LNCAP (cell line): ENCODE measurements around the gene HOXB2.

Experiments used
- TF ChIP-seq, protein P1 (sequence below): fragments of 450-650 bp; IDR thresholded peaks from 2 replicates; pipeline ENCODE4 v1.5.1; 2017; ENCODE audit warnings: mild to moderate bottlenecking

HOXB2 gene

GRCh38 chr17:48589831-48590606 lies 45.1 kb upstream of the HOXB2 start, which contains the start of gene HOXB3:
Gene HOXB3 (minus strand): TSS chr17:48590241. CDS start chr17:48552474, 37,767 bp downstream.
- TF ChIP-seq, protein P1, sequence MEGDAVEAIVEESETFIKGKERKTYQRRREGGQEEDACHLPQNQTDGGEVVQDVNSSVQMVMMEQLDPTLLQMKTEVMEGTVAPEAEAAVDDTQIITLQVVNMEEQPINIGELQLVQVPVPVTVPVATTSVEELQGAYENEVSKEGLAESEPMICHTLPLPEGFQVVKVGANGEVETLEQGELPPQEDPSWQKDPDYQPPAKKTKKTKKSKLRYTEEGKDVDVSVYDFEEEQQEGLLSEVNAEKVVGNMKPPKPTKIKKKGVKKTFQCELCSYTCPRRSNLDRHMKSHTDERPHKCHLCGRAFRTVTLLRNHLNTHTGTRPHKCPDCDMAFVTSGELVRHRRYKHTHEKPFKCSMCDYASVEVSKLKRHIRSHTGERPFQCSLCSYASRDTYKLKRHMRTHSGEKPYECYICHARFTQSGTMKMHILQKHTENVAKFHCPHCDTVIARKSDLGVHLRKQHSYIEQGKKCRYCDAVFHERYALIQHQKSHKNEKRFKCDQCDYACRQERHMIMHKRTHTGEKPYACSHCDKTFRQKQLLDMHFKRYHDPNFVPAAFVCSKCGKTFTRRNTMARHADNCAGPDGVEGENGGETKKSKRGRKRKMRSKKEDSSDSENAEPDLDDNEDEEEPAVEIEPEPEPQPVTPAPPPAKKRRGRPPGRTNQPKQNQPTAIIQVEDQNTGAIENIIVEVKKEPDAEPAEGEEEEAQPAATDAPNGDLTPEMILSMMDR, result no peak

GRCh38 chr17:48589060-48589830 lies 44.3 kb upstream of the HOXB2 start:
- TF ChIP-seq, protein P1, result no peak

GRCh38 chr17:48588528-48588927 lies 43.6 kb upstream of the HOXB2 start:
- TF ChIP-seq, protein P1, result no peak

GRCh38 chr17:48588074-48588415 lies 43.1 kb upstream of the HOXB2 start:
- TF ChIP-seq, protein P1, result no peak

GRCh38 chr17:48587276-48588073 lies 42.6 kb upstream of the HOXB2 start:
- TF ChIP-seq, protein P1, result no peak

GRCh38 chr17:48586355-48587258 lies 41.7 kb upstream of the HOXB2 start:
- TF ChIP-seq, protein P1, result no peak
